Pons (tissue), 1 donor: ENCODE data around the gene MIA.
"Not testable (repeated sequence)": the region's sequence is repeated elsewhere in the genome, so short reads cannot be mapped to it uniquely, and the experiment has no call there.

ENCODE experiments used
- DNase-seq: peaks from one replicate; pipeline ENCODE4 v3.0.0-alpha.2; 2016; ENCODE audit warnings: low spot score

MIA gene

DNA sequence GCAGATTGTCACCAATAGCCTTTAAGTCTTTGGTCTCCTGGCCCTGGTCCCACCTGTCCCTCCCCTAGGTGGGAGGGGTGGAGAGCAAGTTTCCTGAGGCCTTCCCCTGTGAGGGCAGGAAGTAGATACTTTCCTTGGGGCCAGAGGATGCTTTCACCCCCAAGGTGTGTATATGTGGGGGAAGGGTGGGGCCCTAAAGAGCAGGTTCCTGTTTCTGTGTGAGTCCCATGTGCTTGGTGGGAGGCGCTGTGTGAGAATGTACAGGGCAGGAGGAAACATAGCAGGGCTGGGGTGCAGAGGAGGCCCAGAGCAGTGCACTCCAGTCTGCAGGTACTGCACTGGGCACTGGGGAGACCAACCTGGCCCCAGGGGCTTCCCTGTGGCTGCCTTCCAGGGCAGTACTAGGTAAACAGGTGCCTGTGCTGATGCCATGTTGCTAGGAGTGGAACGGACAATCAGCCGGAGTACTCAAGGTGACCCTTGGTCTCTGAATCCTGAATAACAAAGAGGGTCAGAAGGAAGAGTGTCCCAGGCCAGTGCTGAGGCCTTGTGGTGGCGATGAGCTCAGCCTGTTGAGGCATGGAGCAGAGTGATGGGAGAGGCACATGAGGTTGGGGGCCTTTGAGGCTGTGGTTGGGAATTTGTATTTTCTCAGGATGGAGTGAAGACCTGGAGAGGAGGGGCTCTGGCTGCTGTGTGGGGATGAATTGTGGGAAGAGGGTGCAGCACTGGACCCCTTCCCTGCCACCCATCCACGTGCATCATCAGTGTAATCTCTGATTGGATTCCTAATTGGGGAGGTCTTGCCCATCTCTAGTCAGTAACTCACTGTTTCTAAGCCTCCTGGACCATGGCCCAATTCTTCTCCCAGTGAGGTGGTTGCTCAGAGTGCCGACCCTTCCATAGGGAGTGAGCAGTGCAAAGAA is 28.8 kb downstream of the MIA start:
- no peak for DNase-seq

DNA sequence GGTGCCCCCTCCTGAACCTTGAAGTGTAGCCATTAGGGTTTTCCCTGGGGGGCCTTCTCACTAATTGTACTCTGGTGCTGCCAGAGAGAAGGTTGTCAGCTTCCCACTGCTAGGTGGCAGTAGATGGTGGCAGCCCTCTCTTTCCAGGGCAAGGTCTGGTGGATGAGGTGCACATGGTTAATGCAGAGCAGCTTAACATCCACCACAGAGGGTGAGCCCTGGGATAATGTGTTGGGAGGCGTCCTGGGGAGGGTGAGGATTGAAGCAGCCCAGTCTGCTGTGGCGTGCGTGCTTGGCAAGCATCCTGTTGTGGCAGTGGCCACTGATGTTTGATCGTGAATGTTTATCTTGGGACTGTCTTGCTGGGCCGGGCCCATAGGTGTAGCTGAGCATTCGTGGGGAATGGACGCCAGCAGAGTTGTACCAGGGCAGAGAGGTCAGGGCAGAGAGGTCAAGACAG is 29.5 kb downstream of the MIA start:
- no peak for DNase-seq

DNA sequence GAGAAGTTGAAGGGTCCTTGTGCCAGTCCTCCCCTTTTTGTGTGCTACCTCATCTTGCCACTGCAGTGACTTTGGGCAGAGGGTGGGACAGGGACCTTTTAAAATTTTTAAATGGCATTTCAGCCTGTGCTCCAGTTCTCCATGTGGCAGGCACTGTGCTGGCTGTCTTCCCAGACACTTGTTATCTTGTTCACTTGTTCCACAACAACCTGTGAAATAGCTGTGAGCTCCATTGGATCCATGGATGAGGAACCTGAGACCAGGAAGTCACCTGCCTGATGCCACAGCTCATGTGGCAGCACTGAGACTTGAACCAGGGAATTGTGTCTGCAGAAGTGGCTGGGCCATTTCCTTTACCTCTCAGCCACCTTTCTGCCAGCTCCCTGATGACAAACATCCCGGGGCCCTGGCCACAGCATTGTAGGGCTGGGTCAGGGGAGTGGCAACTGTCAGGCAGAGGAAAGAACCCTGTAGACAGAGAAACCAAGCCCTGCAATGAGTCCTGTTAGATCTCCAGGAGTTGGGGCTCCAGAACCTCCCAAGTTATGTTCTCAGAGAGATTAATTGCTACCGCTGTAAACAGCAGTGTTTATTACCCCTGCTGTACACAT is 30.0 kb downstream of the MIA start:
- no peak for DNase-seq

DNA sequence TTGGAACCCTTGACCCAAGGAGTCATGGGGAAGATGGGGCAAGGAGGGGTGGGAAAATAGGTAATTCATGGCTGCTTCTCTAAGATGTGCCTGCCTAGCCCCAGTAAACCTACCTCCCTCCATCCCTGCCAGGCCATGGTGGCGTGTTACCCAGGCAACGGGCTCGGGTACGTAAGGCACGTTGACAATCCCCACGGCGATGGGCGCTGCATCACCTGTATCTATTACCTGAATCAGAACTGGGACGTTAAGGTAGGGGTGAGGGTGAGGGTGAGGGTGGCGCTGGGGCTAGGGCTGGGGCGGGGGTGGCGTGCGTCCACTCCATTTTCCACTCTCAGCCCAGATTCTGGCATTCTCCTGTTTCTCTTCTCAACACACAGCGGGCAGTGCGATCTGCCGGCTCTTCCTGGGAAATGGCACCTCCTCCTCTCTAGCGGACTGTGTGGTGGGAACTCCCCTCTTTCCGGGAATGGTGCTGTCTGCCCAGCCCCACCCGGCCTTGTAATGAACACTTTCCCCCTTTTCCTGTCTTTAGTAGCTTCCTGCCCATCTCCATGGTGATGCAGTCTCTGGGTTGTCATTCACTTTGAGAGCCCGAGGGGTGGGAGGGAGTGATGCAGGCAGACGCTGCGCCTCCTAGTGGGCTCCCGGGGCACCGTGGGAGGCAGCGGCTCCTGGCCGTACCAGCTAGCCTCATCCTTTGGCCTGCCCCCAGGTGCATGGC is 31.3 kb downstream of the MIA start:
- peak; percentile 98 for DNase-seq

DNA sequence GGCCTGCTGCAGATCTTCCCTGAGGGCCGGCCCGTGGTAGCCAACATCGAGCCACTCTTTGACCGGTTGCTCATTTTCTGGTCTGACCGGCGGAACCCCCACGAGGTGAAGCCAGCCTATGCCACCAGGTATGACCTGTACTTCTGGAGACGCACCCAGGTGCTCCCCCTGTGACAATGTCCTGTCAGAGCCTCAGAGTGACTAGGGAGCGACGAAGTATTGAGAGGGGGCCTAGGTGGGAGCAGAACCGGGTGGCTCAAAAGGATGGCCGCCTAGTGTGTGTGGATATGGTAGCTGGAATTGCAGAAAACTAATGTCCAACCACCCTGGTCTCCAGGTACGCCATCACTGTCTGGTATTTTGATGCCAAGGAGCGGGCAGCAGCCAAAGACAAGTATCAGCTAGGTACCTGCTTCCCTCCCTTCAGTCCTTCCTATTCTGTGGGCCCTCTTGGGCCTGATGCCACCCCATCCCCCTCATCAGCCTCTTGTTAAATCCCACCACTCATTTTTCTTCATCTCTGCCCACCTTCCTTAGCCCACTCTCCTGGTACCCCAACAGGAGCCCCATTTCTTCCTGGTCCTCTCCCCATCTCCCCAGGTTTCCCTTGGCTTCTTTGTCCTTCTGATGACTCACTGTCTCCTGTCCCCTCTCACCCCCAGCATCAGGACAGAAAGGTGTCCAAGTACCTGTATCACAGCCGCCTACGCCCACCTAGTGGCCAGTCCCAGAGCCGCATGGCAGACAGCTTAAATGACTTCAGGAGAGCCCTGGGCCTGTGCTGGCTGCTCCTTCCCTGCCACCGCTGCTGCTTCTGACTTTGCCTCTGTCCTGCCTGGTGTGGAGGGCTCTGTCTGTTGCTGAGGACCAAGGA is 32.1 kb downstream of the MIA start:
- DNase-seq = no peak

DNA sequence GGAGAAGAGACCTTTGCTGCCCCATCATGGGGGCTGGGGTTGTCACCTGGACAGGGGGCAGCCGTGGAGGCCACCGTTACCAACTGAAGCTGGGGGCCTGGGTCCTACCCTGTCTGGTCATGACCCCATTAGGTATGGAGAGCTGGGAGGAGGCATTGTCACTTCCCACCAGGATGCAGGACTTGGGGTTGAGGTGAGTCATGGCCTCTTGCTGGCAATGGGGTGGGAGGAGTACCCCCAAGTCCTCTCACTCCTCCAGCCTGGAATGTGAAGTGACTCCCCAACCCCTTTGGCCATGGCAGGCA is 32.7 kb downstream of the MIA start:
- DNase-seq = no peak

DNA sequence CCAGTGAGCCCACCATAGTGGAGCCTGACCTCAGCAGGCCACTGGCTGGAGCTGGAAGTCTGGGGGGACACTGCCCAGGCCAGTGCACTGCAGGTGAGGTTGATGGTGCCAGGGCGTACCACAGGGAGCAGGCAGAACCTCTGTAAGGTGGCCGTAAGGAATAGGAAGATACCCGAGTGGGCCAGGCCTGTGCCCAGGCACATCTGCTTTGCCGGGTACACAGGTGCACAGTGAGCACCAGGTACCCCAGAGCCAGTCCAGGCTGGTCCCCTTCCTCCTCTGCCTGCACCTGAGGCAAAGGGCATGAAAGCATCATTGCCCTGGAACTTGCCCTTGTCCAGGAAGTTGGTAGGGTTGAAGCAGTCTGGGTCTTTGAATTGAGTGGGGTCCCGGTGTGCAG is 33.2 kb downstream of the MIA start:
- no peak for DNase-seq

DNA sequence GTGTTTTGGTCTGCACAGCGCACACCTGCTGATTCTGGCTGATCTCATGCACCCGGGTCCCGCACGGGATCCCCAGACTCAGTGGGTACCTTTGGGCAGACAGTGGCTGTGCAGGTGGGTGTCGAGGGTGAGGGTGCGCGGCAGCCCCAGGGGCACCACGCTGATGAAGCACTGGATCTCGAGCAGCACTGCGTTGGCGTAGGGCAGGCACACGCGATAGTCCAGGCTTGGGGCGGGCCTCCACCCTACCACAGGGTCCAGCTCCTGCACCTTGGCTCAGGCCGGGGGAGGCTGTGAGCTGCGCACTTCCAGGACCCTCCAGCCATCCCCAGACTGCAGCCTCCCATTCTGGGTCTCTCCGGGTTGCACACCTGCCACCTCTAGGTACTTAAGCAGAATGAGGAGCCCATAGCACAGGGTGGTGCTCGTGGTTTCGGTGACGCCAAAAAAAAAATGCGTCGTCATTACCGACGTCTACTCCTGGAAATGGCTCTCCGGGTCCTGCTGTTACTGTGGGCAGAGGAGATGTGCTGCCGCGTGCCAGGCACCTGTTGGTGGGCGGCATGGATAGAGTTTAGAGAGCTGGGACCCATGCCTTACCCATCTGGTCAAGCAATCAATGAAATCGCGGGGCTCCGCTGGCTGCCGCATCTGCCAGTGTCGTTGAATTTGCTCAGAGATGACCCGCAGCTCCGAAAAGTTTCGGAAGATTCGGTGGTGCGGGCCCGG is 34.2 kb downstream of the MIA start:
- no peak for DNase-seq

DNA sequence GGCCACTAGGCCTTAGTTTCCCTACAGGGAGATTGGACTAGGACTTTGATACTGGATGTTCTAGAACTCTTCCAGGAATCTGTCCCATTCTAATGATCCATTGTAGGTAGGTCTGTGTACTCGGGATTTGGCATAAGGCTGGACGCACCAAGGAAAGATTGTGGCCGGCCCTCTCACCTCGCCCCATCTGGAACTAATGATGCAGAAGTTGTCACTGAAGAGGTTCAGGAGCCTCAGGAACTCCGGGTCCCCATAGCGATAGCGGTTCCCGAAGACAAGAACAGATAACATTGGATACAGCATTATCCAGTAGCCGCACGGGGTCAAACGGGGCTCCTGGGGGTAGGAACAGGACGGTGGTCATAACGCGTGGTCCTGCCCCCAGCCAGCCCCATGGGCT is 34.8 kb downstream of the MIA start:
- DNase-seq = no peak

DNA sequence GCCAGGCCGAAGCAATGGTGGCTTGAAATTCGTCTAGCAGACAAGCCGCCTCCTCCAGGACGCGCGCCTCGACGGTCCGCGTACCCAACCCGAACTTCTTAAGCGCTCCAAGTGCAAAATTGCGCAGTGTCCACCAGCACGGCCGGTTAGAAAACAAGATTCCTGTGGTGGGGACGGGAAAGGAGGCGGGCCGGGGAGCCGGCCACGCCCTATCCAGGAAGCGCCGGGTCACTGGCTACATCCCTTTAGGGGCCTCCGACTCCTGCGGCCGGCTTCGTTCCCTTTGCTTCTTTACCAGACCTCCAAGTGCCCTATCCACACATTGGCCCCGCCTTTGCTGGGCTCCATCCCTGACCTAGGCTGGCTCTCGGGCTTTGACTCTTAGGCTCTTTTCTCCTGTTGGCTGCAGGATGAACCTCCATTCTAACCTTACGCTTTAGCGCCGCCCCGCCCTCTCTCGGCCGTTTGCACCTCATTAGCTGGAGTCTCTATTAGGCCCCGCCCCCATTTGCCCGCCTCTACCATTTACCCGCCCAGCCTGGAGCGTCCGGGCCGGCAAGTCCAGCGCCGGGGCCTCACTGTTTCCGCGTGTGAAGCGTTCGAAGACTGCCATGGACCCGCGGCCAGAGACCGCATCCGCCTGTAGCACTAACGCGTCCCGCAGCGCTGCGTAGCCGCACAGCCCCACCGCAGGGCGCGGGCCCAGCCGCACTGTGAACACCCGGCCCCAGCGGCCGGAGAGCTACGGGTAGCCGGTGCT is 35.5 kb downstream of the MIA start:
- peak; percentile 74 for DNase-seq

DNA sequence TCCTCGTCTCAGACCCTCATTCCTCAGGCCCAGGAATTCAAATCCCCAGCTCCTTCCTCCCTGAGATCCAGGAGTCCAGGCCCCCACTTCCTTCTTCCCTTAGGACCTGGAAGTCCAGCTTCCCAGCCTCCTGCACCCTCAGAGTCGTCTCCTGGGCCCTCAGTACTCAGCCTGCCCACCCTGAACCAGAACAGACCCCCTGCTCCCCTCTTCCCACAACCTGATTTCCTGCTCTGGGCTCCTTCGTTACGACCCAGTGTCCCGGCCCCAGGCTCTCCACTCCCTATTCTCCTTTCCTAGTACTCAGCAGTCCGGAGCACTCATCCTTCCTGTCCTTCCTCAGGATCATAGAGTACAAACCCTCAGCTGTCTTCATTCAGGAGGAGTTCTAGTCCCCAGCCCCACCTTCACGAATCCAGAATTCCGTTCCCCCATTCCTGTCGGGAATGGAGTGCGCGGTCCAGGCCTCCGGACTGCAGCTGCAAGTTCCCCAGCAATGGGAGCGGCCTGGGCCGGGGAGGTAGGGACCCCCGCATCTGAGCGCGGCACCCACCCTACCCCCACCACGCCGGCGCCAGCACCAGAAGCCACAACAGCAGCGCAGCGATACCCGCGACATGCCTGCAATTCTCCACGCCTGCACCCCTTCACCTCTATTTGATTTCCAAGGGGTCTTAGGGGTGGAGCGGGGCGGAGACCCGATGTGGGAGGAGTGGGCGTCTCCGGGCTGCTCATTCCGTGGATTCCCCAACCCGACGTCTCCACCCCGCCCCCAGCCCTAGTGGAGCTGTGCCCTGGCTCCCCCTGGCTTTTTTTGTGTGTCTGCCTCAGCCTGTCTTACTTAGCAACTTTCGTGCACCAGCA is 36.4 kb downstream of the MIA start:
- no peak for DNase-seq

DNA sequence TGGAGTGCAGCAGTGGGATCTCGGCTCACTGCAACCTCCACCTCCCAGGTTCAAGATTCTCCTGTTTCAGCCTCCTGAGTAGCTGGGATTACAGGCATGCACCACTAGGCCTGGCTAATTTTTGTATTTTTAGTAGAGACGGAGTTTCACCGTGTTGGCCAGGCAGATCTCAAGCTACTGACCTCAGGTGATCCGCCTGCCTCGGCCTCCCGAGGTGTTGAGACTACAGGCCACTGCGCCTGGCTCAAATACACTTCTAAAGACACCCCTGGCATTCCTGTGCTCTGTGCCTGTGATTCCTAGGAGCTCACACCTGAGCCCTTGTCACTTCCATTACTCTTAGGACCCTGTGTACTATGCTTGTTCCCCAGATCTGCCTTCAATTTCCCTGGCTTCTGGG is 37.2 kb downstream of the MIA start:
- DNase-seq = not testable (repeated sequence)

DNA sequence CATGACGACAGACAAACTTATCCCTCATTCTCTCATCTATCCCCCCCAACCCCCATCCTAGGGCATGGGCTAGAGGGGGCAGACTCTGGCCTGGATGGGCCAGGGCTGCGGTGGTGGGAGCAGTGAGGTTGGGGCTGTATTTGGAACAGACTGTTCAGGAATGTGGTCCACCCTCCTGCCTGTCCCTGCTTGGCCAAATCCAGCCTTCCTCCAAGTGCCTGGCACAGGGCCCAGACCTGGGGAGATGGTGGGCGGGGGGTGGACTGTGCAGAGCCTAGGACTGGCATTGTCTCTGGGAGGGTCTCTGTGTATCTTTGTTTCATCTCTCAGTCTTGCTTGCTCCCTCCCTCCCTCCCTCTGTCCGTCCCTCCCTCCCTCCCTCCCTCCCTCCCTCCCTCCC is 37.9 kb downstream of the MIA start:
- DNase-seq = no peak

DNA sequence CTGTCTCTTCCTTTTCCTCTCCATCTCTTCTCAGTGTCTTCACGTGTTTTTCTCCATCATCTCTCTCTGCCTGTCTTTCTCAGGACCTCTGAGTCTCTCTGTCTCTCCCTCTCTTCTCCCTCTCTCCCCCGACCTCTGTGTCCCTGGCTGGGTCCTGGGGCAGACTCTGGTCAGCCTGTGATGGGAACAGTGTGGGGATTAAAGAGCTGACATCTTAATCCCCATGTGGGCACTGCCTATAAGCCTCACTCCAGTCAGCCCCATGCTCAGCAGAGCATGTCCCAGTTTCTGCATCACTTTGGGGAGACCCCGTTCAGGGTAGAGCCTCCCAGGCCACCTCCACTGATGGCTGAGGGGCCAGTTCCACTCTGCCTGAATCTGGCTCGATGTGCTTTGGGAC is 39.9 kb downstream of the MIA start:
- DNase-seq = no peak

DNA sequence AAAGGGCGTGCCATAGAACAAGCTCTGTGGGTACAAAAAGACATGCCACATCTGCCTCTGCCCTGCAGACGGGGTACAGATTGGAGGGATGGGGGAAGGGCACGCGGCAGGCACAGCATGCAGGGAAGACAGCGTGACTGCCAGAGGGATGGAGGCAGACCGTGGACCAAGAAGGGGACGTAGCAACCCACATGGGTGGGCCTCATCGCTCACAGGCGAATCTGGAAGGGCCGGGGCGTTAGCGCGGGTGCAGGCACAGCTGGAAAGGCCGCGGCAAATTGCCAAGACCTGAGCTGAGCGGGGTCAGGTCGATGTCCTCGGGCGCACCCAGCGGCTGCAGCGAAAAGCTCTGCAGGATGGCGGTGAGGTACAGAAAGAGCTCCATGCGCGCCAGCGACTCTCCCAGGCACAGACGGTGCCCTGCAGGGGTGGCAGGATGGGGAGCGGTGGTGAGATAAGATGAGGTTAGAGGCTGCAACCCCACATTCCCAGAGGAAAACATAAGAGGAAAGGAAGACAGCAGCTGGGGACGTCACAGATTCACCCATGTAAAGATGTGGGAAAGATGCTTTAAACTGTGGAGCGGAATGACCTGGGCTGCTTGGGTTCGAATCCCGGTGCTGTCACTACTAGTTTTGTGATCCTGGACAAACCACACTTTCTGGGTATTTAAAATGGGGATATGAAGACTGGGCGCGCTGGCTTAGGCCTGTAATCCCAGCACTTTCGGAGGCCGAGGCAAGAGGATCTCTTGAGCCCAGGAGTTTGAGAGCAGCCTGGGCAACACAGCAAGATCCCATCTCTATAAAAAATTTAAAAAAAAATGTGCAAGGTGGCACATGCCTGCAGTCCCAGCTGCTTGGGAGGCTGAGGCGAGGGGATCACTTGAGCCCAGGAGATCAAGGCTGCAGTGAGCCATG is 43.4 kb downstream of the MIA start:
- not testable (repeated sequence) for DNase-seq

DNA sequence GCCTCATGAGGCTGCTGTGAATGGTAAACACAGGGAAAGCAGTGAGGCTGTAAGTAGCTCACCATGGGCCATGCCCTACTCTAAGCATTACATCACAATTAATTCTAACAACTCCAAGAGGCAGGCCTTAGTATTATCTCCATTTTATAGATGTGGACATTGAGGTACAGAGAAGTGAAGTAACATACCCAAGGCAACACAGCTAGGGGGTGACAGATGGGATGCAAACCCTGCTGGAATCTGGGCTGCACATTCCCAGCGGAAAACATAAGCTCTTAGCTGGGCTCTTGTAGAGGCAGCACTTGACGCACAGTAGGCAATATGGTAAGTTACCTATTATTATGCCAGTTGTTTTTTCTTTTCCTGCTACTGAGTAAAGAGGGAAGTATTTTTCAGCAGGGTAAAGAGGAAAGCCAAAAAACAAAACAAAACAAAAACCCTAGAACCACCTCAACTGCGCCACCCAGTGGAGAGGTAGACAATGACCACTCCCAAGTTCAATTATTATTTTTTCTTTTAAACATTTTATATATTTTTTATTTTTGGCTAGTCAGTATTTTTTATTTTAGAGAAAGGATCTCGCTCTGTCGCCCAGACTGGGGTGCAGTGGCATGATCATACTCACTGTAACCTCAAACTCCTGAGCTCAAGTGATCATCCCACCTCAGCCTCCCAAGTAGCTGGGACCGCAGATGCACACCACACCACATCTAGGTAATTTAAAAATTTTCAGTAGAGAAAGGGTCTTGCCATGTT is 44.3 kb downstream of the MIA start:
- not testable (repeated sequence) for DNase-seq

DNA sequence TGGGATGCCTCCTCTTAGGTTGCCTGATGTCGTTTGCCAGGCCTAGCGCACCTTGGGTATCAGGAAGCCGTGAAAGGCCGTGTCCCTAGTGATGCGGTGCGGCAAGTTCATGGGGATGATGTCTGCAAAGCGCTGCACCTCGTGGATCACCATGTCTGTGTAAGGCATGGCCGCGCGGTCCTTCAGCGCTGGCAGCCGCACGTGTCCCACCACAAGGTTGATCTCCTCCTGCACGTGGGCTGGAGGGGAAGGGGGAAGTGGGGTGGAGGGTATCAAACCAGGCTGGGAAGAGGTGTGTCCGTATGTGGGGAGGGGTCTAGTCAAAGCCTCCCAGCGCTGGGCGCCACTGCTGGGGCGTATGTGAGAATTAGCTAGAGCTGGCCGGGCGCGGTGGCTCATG is 46.8 kb downstream of the MIA start:
- no peak for DNase-seq
